HAP-1 (cell line): ENCODE data around the gene DDOST.

ENCODE experiments used
- DNase-seq, 2 experiments: peaks; one replicate each; pipeline ENCODE4 v3.0.0-alpha.2; 2016 to 2020; ENCODE audit warnings: low spot score in 2 of 2
- H3K27me3 ChIP-seq: fragments of 250-450 bp; sonication (Bioruptor Pico); 2 replicates; pipeline ENCODE4 v1.5.1; 2020; ENCODE audit warnings: low read depth, mild to moderate bottlenecking, moderate library complexity
- H3K36me3 ChIP-seq: fragments of 250-450 bp; sonication (Bioruptor Pico); replicated peaks from 2 replicates; pipeline ENCODE4 v1.5.1; 2020; ENCODE audit warnings: mild to moderate bottlenecking
- H3K4me1 ChIP-seq: fragments of 250-450 bp; sonication (Bioruptor Pico); 2 replicates; pipeline ENCODE4 v1.5.1; 2020; ENCODE audit warnings: mild to moderate bottlenecking
- H3K4me3 ChIP-seq: fragments of 250-450 bp; sonication (Bioruptor Pico); 2 replicates; pipeline ENCODE4 v1.5.1; 2020; ENCODE audit warnings: mild to moderate bottlenecking, moderate library complexity
- H3K9me3 ChIP-seq: fragments of 250-450 bp; sonication (Bioruptor Pico); 2 replicates; pipeline ENCODE4 v1.5.1; 2020; ENCODE audit warnings: mild to moderate bottlenecking, moderate library complexity
- in situ Hi-C: fragments of 300-500 bp; cut with MboI; formaldehyde crosslinking; loops from 3 replicates; pipeline ENCODE4 v1.14.3; 2020; ENCODE audit warnings: low sequenced_read_pairs, inconsistent platforms, mixed read lengths

The DDOST gene

GRCh38 chr1:20700636-20701215 lies 39.6 kb upstream of the DDOST start:
- Histone ChIP-seq H3K4me1 (peaks cover 20% of the 10 kb centered on the region), H3K27me3 (no peaks in the 10 kb centered on the region), H3K9me3 (no peaks in the 10 kb centered on the region), H3K36me3 (no peaks in the 10 kb centered on the region), H3K4me3 (no peak overlapping the region)
- DNase-seq = no peak
- in situ Hi-C loops = loop anchor here (5.0 kb wide), 1 partner anchor 482 kb away; no protein-coding TSS in a partner anchor

GRCh38 chr1:20699558-20699957 lies 38.4 kb upstream of the DDOST start:
- in situ Hi-C loops = no loop called here
- Histone ChIP-seq H3K4me3 (no peak overlapping the region), H3K27me3 (no peaks in the 10 kb centered on the region), H3K4me1 (peaks cover 20% of the 10 kb centered on the region), H3K36me3 (no peaks in the 10 kb centered on the region), H3K9me3 (no peaks in the 10 kb centered on the region)
- no peak for DNase-seq

- in situ Hi-C loops = no loop called here
- DNase-seq = no peak
- Histone ChIP-seq H3K27me3 (no peaks in the 10 kb centered on the region), H3K9me3 (no peaks in the 10 kb centered on the region), H3K4me3 (no peak overlapping the region), H3K4me1 (peaks cover 20% of the 10 kb centered on the region), H3K36me3 (no peaks in the 10 kb centered on the region)
These were observed 37.2 kb upstream of the DDOST start for GRCh38 chr1:20698195-20698910.

- no peaks in the 10 kb centered on the region for H3K36me3 ChIP-seq
- H3K9me3 ChIP-seq = no peaks in the 10 kb centered on the region
- peaks cover 20% of the 10 kb centered on the region for H3K4me1 ChIP-seq
- no peak overlapping the region for H3K4me3 ChIP-seq
- DNase-seq = no peak
- H3K27me3 ChIP-seq = no peaks in the 10 kb centered on the region
- in situ Hi-C loops = no loop called here
These were observed 36.4 kb upstream of the DDOST start for GRCh38 chr1:20697563-20697962.

DNA sequence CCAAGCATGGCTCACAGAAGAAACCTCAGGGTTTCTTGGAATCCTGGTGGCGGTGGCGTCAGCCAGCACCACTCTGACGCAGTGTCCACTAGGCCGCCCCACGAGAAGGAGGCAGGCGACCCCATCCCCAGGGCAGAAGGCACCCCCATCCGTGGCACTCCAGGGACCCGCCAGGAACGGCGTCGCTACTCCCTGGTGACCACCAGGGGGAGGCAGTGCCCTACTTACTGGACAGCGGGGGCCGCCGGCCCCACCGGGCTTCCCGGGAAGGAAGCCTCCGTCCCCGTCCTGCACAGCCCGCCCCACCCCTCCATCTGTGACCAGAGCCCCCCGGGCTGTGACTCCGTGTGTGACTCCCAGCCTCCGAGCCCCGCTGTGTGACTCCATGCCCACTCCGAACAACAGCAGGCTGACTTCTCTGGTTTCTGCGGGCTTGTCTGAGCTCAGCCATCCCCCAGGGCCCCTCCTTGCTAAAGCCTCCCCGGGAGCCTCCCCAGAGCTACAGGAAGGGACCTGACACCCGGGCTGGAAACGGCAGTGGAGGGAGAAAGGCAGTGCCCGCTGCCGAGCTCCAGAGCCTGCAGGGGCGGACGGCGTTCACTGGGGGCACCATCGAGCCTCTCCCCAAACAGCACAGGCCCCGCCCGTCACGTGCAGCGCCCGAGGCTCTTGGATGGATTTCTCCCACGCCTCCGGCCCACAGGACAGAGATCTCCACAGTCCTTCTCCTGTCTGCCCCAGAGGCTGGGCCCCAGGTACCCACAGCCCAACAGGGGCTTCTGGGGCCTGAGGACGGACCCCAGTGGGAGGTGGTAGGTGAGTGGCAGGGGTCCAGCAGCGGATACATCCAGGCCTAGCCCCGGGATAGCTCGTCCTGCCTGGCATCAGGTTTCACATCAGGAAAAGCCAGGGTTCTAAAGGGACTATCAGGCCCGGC lies 35.5 kb upstream of the DDOST start:
- Histone ChIP-seq H3K4me3 (peak overlapping the region; percentile 49), H3K4me1 (peaks cover 20% of the 10 kb centered on the region), H3K36me3 (no peaks in the 10 kb centered on the region), H3K27me3 (no peaks in the 10 kb centered on the region), H3K9me3 (no peaks in the 10 kb centered on the region)
- in situ Hi-C loops = no loop called here
- DNase-seq = peak; percentile 87 to 96

- in situ Hi-C loops = no loop called here
- no peaks in the 10 kb centered on the region for H3K9me3 ChIP-seq
- peaks cover 20% of the 10 kb centered on the region for H3K4me1 ChIP-seq
- H3K4me3 ChIP-seq = peak overlapping the region; percentile 49; the same call in 1 of the 2 replicates
- no peaks in the 10 kb centered on the region for H3K27me3 ChIP-seq
- DNase-seq = no peak
- no peaks in the 10 kb centered on the region for H3K36me3 ChIP-seq
These were observed 34.3 kb upstream of the DDOST start for GRCh38 chr1:20695515-20695914.

DNA sequence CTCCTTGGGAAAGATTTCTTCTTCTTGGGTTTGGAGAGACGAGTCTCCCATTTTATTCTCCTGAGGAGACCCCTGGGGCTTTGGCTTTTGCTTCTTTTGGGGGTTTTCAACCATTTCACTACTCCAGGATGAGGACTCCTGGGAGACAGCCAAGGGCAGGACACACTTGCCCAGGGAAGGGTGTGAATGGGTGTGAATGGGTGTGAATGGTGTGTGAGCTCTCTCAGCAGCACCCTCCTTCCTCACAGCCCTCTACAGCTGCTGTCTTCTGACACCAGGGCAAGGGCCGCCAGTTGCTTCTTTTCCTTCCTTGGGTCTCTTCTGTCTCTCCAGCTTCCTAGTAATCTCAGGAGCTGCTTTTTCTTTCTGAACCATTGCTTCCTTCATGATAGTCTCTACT lies 32.5 kb upstream of the DDOST start:
- peaks cover 19% of the 10 kb centered on the region for H3K4me1 ChIP-seq
- H3K4me3 ChIP-seq = no peak overlapping the region
- in situ Hi-C loops = no loop called here
- no peaks in the 10 kb centered on the region for H3K27me3 ChIP-seq
- no peaks in the 10 kb centered on the region for H3K36me3 ChIP-seq
- H3K9me3 ChIP-seq = no peaks in the 10 kb centered on the region
- DNase-seq = no peak

DNA sequence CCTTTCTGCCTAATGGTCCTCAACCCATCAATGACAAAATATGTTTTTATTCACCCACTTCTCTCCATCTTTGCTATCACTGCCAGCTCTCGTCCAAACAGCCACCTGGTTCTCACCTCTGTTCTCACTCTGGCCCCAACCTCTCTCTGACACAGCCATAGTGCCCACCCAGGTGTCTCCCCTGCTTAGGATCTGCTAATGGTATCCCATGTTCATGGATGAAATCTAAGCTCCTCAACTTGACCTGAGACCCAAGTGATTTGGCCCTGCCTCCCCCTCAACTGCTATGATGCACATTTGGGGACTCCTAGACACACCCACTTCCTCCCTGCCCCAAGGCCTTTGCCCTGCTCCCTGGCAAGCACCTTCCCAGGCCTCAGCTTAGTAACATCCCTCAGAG lies 30.7 kb upstream of the DDOST start:
- Histone ChIP-seq H3K27me3 (no peaks in the 10 kb centered on the region), H3K36me3 (no peaks in the 10 kb centered on the region), H3K9me3 (no peaks in the 10 kb centered on the region), H3K4me1 (peaks cover 5% of the 10 kb centered on the region), H3K4me3 (no peak overlapping the region)
- DNase-seq = no peak
- in situ Hi-C loops = no loop called here

DNA sequence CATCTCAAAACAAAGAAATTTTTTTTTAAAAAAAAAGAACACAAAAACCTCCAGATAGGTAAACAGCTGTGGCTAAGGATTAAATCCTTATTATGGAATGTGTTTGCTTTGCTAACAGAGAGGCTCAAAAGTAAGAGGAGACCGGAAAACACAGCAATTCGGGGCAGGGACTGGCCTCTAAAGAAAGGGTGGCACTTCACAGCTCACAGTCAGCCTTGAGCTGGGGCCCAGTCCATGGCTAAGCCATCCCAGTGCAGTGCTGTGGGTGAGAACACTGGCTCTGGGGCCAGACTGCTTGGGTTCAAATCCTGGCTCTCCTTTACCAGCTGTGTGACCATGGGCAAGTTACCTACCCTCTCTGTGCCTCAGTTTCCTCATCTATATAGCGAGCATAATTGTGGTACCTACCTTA lies 28.5 kb upstream of the DDOST start:
- no peak for DNase-seq
- Histone ChIP-seq H3K4me1 (no peaks in the 10 kb centered on the region), H3K36me3 (no peaks in the 10 kb centered on the region), H3K9me3 (no peaks in the 10 kb centered on the region), H3K4me3 (no peak overlapping the region), H3K27me3 (no peaks in the 10 kb centered on the region)
- in situ Hi-C loops = no loop called here

DNA sequence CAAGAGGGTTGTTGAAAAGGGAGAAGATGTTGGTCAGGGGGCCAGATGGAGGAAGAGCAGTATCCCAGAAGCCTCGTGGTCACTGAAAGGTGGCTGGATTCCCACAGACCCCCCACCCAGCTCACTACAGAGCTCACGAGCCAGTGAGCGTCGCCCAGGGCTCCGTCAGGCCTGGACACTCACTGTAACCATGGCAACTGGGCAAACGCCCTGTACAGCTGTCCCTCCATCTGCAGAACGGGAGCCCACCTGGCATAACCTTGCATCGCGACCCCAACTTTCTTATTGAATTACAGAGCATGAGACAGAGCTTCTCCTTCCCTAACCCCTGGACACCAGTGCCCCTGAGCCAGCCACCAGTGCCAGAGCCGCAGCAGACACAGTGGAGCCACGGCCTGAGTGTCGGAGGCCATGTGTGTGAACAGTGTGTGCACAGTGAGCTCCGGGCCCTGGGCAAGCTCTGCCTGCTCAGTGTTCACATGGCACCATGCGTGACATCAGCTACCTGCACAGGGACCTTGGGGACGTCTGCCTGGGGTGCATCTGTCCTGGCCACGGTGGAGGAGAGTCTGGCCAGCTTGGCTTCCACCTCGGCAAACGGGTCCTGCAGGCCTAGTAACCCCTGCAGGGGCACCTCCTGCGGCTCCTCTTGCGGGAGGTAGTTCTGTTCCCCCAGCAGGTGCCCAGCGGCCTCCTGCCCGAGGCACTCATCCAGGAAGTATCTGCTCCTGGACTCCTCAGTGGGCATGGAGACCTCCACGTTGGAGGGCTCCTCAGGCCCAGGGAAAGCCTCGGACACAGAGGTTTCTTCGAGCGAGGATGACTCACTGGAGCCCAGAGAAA lies 25.9 kb upstream of the DDOST start:
- in situ Hi-C loops = no loop called here
- DNase-seq = no peak
- no peaks in the 10 kb centered on the region for H3K27me3 ChIP-seq
- no peaks in the 10 kb centered on the region for H3K36me3 ChIP-seq
- no peaks in the 10 kb centered on the region for H3K9me3 ChIP-seq
- no peaks in the 10 kb centered on the region for H3K4me1 ChIP-seq
- no peak overlapping the region for H3K4me3 ChIP-seq

- no peak for DNase-seq
- Histone ChIP-seq H3K27me3 (no peaks in the 10 kb centered on the region), H3K4me3 (no peak overlapping the region), H3K9me3 (no peaks in the 10 kb centered on the region), H3K36me3 (no peaks in the 10 kb centered on the region), H3K4me1 (no peaks in the 10 kb centered on the region)
- in situ Hi-C loops = no loop called here
These were observed 24.6 kb upstream of the DDOST start for GRCh38 chr1:20685741-20686140.

DNA sequence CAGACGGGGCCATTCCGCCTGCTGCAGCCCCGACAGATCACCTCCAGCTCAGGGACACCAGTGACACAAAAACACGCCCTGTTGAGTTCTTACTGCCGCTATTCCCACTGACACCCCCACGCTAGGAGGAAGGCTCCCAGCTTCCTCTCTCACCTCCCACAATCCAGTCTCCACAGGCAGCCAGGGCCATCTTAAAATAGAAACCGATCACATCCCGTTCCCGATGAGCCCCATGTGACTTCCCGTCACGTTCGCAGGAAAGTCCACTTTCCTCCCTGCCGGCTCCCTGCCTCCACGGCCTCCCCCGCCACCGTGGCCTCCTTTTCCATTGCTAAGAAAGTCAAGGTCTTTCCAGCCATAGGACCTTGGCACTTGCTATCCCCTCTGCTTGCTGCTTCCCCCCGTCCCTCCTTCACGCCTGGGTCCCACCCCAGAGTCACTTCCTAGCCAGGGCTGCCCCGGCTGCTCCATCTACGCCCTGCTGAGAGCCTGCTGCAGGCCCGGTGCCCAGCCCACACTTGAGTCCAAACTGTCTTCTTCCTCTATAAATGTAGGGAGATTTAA lies 24.0 kb upstream of the DDOST start:
- no peak overlapping the region for H3K4me3 ChIP-seq
- no peak for DNase-seq
- no peaks in the 10 kb centered on the region for H3K36me3 ChIP-seq
- no peaks in the 10 kb centered on the region for H3K27me3 ChIP-seq
- in situ Hi-C loops = no loop called here
- no peaks in the 10 kb centered on the region for H3K9me3 ChIP-seq
- no peaks in the 10 kb centered on the region for H3K4me1 ChIP-seq

DNA sequence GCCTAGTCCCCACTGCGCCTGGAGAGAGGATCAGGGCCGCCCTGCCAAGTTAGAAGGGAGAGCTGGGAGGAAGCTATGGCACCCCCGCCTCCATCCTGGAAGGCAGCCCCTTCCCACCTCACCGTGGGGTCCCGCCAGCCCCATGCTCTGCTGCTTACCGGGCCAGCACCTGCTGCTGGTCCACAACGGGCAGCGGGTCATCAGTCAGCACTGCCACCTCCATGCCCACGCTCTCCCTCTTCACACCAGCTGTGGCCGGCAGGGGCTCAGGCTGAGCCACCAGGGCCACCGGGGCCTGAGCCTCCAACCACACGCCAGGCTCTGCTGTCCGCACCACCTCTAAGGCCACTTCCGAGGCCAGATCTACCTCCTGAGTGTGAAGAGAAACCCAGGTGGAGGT lies 23.5 kb upstream of the DDOST start:
- no peak for DNase-seq
- in situ Hi-C loops = no loop called here
- H3K27me3 ChIP-seq = no peaks in the 10 kb centered on the region
- H3K9me3 ChIP-seq = no peaks in the 10 kb centered on the region
- no peaks in the 10 kb centered on the region for H3K36me3 ChIP-seq
- H3K4me1 ChIP-seq = no peaks in the 10 kb centered on the region
- H3K4me3 ChIP-seq = no peak overlapping the region
